SIG-M5 treated with dmso at 0.1 percent for 504 hours (cell line): ENCODE data around the gene S1PR4.
"Not testable (repeated sequence)": the region's sequence is repeated elsewhere in the genome, so short reads cannot be mapped to it uniquely, and the experiment has no call there.

Experiments
- DNase-seq: peaks from one replicate; lab custom pipeline; 2025; ENCODE audit not compliant: unreplicated experiment; lab: John Stamatoyannopoulos, UW

Gene S1PR4

DNA sequence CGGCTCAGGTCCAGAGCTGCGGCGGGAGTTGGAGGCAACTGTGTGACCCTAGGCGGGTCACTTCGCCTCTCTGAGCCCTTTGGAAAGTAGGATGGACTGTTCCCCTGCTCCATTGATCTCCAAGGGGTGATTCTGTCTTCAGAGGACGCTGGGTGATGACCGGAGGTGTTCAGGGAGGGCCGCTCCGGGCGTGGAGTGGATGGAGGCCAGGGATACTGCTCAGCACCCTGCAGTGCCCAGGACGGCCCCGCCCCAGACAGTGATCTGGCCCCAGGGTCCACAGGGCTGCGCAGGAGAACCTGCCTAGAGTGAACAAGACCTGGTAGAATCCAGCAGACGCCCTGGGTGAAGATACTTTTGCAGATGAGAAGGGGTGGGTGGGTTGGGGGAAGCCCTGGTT lies 14.1 kb downstream of the S1PR4 start:
- no peak for DNase-seq

GRCh38 chr19:3193256-3194105 lies 14.9 kb downstream of the S1PR4 start:
- peak; percentile 77 for DNase-seq

- no peak for DNase-seq
Measured at GRCh38 chr19:3194106-3195087, 15.8 kb downstream of the S1PR4 start.

DNA sequence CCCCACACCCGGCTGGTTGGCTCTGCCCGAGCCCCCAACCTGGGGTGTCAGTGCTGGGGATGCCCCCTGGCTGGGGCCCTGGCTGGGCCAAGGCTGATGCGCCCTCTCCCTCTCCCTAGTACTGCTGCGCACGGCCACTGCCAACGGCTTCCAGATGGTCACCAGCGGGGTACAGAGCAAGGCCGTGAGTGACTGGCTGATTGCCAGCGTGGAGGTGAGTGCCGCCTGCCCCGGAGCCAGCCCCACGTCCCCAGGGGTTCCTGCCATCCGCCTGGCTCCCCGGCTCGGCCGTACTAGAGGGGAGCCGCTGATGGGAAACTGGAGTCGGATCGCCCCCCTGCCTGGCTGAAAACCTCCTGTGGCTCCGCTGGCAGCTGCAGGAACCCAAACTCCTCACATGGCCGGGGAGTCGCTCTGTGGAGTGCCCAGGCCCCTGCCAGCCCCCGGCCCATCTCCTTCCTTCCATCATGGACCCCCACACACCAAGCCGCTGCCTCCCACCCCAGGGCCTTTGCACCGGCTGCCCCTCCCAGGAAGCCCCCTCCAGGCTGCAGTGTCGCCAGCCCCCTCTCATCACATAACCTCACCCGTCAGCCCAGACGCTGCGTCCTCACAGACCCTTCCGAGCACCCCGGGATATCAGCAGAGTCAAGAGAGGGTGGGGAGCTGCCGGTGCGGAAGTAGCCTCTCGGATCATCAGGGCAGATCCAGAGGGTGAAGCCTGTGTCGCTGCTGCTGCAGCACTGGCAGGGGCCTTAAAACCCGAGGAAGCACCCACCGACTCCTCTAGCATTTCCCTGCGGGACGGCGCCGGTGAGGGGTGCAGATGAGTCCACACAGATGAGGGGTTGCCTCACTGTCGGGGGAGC lies 17.7 kb downstream of the S1PR4 start:
- DNase-seq, result no peak

DNA sequence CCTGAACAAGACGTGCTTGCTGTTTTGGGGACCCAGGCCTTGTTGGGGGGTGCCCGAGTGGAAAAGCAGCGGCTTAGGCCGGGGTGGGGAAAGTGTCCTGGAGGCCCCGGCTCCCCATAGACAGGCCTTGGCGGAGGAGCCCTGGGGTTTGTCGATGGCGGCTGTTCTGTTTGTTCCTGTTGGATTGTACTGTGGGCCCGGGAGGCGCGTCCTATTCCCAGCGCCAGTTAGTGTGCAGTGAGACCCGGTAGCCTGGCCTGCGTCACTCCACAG lies 18.3 kb downstream of the S1PR4 start:
- no peak for DNase-seq

DNA sequence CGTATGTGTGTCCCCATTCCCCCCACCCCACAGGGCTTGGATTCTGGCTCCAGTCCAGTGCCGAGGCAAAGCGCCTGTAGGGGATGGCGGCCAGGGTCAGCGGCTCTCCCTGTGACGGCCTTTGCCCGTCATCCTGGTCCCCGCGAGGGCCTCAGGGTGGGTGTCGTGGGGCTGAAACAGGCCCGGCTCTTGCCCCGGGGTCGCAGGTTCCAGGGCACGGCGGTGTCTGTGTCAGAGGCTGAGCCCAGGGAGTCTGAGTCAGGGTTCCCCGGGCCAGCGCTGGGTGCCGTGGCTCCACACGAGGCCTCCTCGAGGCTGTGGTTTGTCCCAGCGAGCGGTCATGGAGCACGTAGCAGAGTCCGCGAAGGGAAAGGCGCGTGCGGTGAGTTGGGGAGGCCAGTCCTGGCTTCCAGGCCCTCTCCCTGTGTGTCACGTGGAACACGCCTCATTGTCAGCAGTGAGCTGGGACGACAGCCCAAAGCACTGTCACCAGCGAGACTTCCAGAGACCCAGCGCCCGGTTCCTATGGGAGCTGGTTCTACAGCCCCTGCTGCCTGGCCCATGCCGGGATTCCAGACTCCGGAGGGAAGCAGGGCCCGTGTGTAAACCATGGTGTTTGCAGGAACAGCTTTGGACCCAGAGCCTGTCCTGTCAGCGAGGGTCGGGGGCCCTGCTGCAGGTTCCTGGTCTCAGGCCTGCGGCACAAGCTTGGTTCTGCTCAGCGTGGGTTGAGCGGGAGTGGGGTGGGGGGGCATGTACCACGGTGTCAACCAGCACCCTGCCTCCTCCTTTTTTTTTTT lies 20.5 kb downstream of the S1PR4 start:
- no peak for DNase-seq

GRCh38 chr19:3201072-3201700 lies 22.6 kb downstream of the S1PR4 start:
- DNase-seq, result no peak

GRCh38 chr19:3201911-3202310 lies 23.3 kb downstream of the S1PR4 start:
- no peak for DNase-seq

DNA sequence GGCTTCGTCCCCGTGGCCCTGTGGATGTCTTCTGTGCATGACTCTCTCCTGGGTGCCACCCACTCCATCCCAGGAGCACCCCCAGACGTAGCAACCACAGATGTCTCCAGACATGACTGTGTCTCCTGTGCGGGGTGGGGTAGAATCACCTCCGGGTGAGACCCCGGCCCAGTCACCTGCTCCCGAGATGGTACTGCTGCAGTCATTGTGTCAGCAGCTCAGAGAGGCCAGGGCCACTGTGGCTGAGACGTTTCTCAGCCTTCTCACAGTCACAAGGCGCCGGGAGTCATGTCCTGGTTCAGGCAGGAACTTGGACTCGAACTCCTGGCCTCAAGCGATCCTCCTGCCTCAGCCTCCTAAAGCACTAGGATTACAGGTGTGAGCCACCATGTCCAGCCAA lies 23.8 kb downstream of the S1PR4 start:
- no peak for DNase-seq

- not testable (repeated sequence) for DNase-seq
Measured at GRCh38 chr19:3202895-3203294, 24.3 kb downstream of the S1PR4 start.

DNA sequence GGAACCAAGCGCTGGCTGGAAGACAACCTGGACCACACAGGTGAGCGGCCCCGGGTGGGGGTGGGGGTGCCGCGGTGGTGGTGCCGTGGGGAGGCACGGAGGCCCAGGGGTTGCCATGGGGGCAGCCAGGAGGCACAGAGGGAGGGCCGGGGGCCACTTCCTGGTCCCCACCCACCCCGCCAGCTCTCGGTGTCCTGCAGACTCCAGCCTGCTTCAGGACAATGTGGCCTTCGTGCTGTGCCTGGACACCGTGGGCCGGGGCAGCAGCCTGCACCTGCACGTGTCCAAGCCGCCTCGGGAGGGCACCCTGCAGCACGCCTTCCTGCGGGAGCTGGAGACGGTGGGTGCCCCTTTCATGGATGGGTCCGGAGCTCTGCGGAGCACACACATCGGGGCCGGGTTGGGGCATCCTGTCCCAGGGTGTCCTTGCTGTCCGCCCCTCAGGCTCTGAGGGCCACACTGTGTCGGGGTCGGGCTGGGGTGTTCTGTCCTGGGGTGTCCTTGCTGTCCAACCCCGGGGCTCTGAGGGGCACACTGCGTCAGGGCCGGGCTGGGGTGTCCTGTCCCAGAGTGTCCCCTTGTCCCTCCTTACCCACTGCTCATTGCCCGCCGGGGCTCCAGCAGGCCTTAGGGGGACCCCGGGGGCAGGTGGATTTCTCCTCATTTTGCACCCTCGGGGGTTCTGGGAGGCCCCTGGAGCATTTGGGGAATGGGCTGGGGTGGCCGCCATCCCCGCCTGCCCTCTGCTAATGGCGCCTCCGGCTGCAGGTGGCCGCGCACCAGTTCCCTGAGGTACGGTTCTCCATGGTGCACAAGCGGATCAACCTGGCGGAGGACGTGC lies 25.5 kb downstream of the S1PR4 start:
- DNase-seq, result no peak

GRCh38 chr19:3204646-3205275 lies 26.2 kb downstream of the S1PR4 start:
- no peak for DNase-seq

GRCh38 chr19:3206216-3206953 lies 27.8 kb downstream of the S1PR4 start:
- no peak for DNase-seq

DNA sequence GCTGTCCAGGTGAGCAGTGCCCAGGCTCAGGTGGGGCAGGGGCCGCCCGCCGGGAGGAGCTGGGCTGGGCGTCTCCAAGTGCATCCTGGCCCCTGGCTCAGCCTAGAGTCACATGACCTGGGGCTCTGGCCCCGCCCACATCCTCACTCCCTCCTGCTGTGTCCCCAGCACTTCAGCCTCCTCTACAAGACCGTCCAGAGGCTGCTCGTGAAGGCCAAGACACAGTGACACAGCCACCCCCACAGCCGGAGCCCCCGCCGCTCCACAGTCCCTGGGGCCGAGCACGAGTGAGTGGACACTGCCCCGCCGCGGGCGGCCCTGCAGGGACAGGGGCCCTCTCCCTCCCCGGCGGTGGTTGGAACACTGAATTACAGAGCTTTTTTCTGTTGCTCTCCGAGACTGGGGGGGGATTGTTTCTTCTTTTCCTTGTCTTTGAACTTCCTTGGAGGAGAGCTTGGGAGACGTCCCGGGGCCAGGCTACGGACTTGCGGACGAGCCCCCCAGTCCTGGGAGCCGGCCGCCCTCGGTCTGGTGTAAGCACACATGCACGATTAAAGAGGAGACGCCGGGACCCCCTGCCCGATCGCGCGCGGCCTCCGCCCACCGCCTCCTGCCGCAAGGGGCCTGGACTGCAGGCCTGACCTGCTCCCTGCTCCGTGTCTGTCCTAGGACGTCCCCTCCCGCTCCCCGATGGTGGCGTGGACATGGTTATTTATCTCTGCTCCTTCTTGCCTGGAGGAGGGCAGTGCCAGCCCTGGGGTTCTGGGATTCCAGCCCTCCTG lies 29.1 kb downstream of the S1PR4 start:
- no peak for DNase-seq

DNA sequence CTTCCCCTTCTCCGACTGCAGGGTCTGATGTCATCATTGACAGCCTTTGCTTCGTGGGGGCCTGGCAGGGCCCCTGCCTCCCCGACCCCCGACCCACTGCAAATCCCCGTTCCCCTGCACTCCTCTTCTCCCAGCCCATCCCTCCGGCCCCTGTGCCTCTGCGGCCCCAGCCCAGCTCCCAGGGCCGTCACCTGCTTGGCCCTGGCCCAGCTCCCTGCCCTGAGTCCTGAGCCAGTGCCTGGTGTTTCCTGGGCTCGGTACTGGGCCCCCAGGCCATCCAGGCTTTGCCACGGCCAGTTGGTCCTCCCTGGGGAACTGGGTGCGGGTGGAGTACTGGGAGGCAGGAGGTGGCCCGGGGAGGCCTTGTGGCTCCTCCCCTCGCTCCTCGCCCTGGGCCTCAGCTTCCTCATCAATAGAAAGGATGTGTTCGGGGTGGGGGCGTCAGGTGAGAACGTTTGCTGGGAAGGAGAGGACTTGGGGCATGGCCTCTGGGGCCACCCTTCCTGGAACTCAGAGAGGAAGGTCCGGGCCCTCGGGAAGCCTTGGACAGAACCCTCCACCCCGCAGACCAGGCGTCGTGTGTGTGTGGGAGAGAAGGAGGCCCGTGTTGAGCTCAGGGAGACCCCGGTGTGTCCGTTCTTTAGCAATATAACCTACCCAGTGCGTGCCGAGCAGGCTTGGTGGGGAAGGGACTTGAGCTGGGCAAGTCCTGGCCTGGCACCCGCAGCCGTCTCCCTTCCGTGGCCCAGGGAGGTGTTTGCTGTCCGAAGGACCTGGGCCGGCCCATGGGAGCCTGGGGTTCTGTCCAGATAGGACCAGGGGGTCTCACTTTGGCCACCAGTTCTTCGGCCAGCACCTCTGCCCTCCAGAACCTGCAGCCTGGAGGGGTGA lies 30.0 kb downstream of the S1PR4 start:
- no peak for DNase-seq

- DNase-seq, result peak; percentile 14
Measured at GRCh38 chr19:3210347-3211017, 31.9 kb downstream of the S1PR4 start.
